Activated naive CD4-positive, alpha-beta T cell treated with anti-CD3 and anti-CD28 coated beads, Interleukin-2, amount 10 ng/mL, durations not matched to agents 7 days and 5 days (primary cell): ENCODE measurements around the gene EHD1.

ENCODE experiments used
- CTCF ChIA-PET: fragments of 350-600 bp; sonication (Branson Sonifier 250); formaldehyde crosslinking; loops from one replicate; lab custom pipeline; 2021; ENCODE audit warnings: antibody characterized with exemption; lab: Charles Lee
- DNase-seq: peaks from one replicate; pipeline ENCODE4 v3.0.0-alpha.2; 2020
- H3K27ac Mint-ChIP-seq: one replicate; pipeline ENCODE4 v1.8.0; 2021; ENCODE audit warnings: mild to moderate bottlenecking, moderate library complexity, mixed read lengths
- H3K27me3 Mint-ChIP-seq: one replicate; pipeline ENCODE4 v1.8.0; 2021; ENCODE audit warnings: mild to moderate bottlenecking, mixed read lengths
- H3K36me3 Mint-ChIP-seq: one replicate; pipeline ENCODE4 v1.8.0; 2021; ENCODE audit warnings: mixed read lengths
- H3K4me1 Mint-ChIP-seq: one replicate; pipeline ENCODE4 v1.8.0; 2021; ENCODE audit warnings: mixed read lengths
- H3K4me3 Mint-ChIP-seq: one replicate; pipeline ENCODE4 v1.8.0; 2021; ENCODE audit warnings: mild to moderate bottlenecking, moderate library complexity, mixed read lengths
- H3K9me3 Mint-ChIP-seq: one replicate; pipeline ENCODE4 v1.8.0; 2021; ENCODE audit warnings: mixed read lengths

Gene EHD1

DNA sequence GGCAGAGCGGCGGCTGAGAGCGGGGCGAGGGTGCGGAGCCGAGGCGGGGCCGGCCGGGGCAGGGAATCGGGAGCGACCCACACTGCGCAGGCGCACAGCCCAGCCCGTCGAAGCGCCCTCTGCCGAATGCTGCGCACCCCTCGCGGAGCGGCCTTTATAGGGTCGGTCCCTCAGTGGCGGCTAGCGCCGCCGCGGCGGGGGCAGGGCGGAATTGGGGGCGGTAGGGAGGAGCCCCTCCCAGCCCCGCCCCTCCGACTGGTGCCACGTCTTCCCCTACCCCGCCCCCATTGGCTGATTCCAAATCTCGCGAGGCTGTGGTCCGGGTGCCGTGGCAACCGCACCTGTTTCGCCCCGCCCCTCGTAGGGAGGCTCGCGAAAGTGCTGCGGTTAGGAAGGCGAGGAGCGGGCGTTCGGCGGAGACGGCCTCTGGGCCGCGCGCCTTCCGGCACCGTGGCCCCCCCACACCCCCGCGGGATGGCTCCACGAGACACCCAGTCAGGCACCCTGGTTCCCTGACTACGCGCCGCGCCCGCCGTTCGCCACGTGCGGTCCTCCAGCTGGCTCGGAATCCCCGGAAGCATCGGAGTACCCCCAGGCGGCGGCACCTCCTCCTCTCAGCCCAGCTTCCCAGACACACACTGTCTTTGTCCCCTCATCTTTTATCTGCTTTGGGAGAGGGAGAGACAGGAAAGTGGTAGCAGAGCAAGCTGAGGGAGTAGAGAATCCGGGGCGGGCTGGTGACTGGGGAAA, at the start of gene EHD1:
Gene EHD1, minus strand, starts transcription at position 128 of the 750 bp plus-strand sequence. CDS start 157 bp downstream, outside the sequence.
- DNase-seq, result peak; percentile 100
- Mint-ChIP-seq H3K36me3 (peaks cover 34% of the 10 kb centered on the region), H3K9me3 (no peaks in the 10 kb centered on the region), H3K27me3 (no peaks in the 10 kb centered on the region), H3K4me3 (peak within 1 kb of the TSS; percentile 99), H3K4me1 (peaks cover 61% of the 10 kb centered on the region), H3K27ac (peak within 1 kb of the TSS; percentile 98)
- CTCF ChIA-PET, result interaction anchor here (1.9 to 31.5 kb wide), 3 partner anchors 14 to 29 kb away, joined by 5 to 592 read pairs (median 145); partner anchors contain the start of gene CDC42BPG

DNA sequence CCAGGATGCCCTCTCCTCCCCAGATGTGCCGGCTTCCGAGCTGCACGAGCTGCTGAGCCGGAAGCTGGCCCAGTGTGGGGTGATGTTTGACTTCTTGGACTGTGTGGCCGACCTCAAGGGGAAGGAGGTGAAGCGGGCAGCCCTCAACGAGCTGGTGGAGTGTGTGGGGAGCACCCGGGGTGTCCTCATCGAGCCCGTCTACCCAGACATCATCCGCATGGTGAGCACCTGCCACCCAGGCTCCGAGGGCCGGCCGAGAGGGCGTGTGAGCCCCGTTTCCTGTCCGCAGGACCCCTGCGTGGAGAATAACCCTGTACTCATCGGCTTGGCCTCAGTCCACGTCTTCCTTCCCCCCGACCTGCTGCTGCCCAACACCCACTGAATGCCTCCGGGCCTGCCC, 48.3 kb upstream of the EHD1 start:
- Mint-ChIP-seq H3K36me3 (peaks cover 14% of the 10 kb centered on the region), H3K9me3 (no peaks in the 10 kb centered on the region), H3K27ac (no peak overlapping the region), H3K27me3 (peaks cover 9% of the 10 kb centered on the region), H3K4me1 (peaks cover 18% of the 10 kb centered on the region), H3K4me3 (no peak overlapping the region)
- CTCF ChIA-PET, result no interaction called here
- no peak for DNase-seq

DNA sequence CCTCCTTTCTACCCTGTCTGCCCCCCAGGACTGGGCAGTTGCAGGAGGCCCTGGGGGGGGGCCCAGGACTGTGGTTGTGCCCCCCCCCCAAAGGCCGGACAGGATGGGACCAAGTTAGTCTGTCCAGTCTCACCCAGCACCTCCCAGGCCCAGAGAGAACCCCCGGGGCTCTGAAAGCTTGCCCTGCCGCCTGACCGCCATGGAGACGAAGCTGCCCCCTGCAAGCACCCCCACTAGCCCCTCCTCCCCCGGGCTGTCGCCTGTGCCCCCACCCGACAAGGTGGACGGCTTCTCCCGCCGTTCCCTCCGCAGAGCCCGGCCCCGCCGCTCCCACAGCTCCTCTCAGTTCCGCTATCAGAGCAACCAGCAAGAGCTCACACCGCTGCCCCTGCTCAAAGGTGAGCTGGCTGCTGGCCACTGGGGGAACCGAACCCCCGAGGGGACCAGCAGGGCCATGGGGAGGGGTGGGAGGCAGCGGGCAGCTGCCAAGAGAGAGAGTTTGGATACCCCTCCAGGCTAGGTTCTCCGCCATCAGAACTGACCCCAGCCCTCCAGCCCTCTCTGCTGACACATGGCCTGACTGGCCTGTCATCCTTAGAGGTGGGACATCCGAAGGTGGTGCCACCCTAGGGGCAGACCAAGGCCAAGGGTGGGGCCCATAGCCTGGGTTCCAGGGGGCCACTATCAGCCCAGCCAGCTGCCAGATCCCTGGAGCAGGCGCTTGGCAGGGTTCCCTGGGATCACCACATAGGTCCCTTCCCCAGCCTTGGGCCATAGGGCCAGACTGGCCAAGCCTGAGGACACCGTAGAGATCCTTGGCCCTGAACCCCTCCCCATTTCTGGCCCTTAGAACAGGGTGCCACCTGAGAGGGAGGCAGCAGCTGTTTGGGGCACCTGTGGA, 47.4 kb upstream of the EHD1 start:
- Mint-ChIP-seq H3K9me3 (no peaks in the 10 kb centered on the region), H3K36me3 (peaks cover 12% of the 10 kb centered on the region), H3K27me3 (peaks cover 9% of the 10 kb centered on the region), H3K27ac (no peak overlapping the region), H3K4me3 (peak overlapping the region; percentile 86), H3K4me1 (peaks cover 20% of the 10 kb centered on the region)
- DNase-seq, result no peak
- CTCF ChIA-PET, result no interaction called here

DNA sequence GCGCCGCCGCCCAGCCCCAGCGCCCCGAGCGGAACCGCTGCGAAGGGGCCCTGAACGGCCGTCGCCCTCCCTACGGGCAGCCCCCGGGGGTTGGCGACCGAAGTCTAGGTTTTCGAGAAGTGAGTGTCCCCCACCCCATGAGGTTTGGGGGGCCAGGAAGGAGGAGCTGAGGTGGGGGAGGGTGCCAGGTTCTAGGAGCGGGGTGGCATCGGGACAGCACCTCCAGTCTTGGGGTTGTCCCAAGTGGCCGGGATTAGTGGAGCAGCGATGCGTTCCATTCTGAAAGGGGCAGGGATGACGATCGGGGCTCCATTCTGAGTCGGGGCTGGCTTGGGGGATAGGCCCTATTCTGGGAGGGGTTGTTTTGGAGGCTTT, 46.5 kb upstream of the EHD1 start:
- CTCF ChIA-PET, result no interaction called here
- DNase-seq, result no peak
- Mint-ChIP-seq H3K36me3 (peaks cover 6% of the 10 kb centered on the region), H3K9me3 (no peaks in the 10 kb centered on the region), H3K4me1 (peaks cover 20% of the 10 kb centered on the region), H3K27me3 (peaks cover 9% of the 10 kb centered on the region), H3K27ac (peak overlapping the region; percentile 78), H3K4me3 (peak overlapping the region; percentile 86)

DNA sequence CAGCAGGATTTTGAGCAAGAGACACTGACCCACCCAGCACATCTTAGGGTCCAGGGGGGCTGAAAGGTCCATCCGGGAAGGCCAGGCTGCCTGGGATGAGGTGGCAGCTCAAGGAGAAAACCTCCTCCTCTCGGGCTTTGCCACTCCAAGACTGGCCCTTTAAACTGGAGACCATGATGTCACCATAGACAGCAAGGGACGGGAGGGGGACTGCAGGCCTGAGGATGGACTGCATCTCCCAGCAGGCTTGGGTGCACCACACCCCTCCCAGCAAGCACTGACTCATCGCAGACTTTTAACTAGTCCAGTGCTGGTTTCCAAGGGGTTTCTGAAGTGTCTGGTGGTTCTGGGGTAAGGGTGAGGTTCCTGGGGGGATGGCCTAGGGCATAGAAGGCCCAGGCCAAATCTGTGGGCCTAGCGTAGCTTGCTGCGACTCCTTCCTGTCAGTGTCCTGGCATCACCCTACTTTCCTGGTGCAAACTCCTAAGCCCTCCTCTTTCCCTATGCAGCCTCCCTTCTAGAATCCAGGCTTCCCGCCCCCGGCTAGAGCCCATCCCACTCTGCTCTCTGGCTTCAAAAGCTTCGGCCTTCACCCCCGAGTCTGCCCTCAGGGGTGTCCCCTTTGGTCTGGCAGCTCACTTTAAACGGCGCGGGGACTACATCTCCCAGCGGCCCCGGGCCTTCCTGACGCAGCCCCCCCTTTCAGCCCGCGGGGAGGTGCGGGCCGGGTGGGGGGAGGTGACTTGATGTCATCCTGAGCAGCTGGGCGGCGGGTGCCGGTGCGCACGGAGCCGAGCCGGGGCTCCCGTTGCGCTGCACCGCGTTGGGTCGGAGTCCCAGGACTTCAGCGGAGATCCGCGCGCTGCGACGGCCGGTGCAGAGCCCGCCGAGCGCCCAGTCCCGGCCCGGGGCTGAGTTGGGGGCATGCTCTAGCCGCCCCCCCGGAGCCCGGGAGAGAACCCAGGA, 45.8 kb upstream of the EHD1 start, which contains the start of gene PPP2R5B:
Gene PPP2R5B, plus strand, starts transcription at position 746 of the 966 bp plus-strand sequence. CDS start 1,046 bp downstream, outside the sequence.
- Mint-ChIP-seq H3K9me3 (no peaks in the 10 kb centered on the region), H3K27ac (peak within 1 kb of the TSS; percentile 99), H3K27me3 (peaks cover 9% of the 10 kb centered on the region), H3K4me3 (peak within 1 kb of the TSS; percentile 86), H3K36me3 (peaks cover 6% of the 10 kb centered on the region), H3K4me1 (peaks cover 20% of the 10 kb centered on the region)
- CTCF ChIA-PET, result no interaction called here
- peak; percentile 95 for DNase-seq

DNA sequence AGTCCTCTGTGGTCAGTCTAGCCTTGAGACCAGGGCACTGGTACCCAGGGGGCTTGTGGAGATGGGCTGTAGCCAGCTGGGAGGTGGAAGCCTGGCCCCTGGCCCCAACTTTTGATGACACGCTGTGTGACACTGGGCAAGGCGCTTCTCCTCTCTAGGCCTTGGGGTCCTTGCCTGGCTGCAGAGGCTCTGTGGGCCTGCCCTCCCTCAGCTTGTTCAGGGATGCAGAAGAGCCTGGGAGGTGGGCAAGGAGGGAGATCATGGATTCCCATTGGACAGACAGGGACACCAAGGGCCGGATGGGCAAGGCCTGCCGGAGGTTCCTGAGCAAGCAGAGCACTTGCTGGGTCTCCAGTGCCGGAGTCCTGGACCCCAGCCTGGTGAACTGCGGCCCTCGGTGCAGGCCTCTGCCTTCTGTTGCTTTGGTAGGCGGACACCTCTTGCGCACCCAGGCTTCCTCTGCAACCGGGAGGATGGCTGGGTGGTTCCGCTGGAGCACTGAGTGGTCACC, 44.8 kb upstream of the EHD1 start:
- peaks cover 9% of the 10 kb centered on the region for H3K27me3 Mint-ChIP-seq
- DNase-seq, result no peak
- H3K9me3 Mint-ChIP-seq, result no peaks in the 10 kb centered on the region
- peak overlapping the region; percentile 99 for H3K27ac Mint-ChIP-seq
- CTCF ChIA-PET, result interaction anchor here (2.0 kb wide), 1 partner anchor 61 kb away, joined by 4 read pairs; no protein-coding TSS in a partner anchor
- H3K36me3 Mint-ChIP-seq, result peaks cover 6% of the 10 kb centered on the region
- H3K4me1 Mint-ChIP-seq, result peaks cover 24% of the 10 kb centered on the region
- no peak overlapping the region for H3K4me3 Mint-ChIP-seq

DNA sequence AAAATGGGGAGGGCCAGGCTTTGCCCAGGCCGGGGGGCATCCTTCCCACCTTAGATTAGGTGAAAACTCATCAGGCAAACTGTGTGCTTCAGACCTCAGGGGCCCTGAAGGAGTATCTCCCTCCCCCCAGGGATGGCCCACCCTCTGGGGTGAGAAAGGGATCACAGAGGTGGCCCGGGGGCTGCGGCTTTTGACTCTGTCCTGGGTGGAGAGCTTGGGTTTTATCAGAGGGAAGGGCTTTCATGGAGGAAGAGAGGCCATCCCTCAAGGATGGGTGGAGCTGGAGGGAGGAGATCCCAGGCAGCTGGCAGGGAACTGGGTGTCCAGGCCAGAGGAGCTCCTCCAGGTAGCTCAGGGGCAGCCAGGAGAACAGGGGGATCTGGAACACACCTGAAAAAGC, 43.0 kb upstream of the EHD1 start:
- H3K9me3 Mint-ChIP-seq, result no peaks in the 10 kb centered on the region
- H3K4me3 Mint-ChIP-seq, result no peak overlapping the region
- no peak for DNase-seq
- CTCF ChIA-PET, result interaction anchor here (2.0 kb wide), 1 partner anchor 59 kb away, joined by 4 read pairs; no protein-coding TSS in a partner anchor
- peaks cover 1% of the 10 kb centered on the region for H3K36me3 Mint-ChIP-seq
- peaks cover 36% of the 10 kb centered on the region for H3K4me1 Mint-ChIP-seq
- peaks cover 9% of the 10 kb centered on the region for H3K27me3 Mint-ChIP-seq
- H3K27ac Mint-ChIP-seq, result no peak overlapping the region

DNA sequence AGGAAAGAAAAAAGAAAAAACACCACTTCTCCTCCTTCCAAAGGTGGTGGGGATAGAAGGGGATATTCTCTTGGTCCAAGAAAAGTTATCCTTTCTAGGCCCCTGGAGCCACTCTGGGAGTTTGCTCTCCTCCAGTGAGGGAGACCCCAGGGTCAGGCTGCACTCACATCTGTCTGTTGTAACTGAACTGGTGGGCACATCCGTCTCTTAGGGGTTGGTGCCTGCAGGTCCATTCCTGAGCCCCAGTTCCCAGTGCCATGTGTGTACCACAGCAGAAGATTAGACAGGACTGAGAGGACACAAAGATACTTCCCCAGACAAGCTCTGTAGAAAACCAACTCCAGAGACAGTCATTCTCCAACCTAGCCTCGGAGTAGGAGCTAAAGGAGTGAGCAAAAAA, 41.7 kb upstream of the EHD1 start:
- H3K36me3 Mint-ChIP-seq, result peaks cover 1% of the 10 kb centered on the region
- no peak overlapping the region for H3K27ac Mint-ChIP-seq
- DNase-seq, result no peak
- H3K27me3 Mint-ChIP-seq, result peaks cover 5% of the 10 kb centered on the region
- H3K4me1 Mint-ChIP-seq, result peaks cover 44% of the 10 kb centered on the region
- no peak overlapping the region for H3K4me3 Mint-ChIP-seq
- no peaks in the 10 kb centered on the region for H3K9me3 Mint-ChIP-seq
- CTCF ChIA-PET, result interaction anchor here (0.7 kb wide), 1 partner anchor 72 kb away, joined by 3 read pairs; no protein-coding TSS in a partner anchor

DNA sequence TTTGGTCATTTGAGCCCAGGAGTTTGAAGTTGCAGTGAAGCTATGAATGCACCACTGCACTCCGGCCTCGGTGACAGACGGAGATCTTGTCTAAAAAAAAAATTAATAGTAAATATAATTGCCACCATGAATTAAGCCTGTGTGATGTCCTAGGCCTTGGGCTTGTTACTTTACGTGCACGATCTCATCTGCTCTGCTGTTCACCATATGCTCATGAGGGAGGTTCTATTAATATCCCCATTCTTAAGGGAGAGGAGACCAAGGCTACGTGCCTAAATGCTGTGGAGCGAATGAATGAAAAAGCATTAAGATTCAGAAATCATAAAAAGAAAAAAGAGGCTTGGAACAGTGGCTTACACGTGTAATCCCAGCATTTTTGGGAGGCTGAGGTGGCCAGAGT, 41.2 kb upstream of the EHD1 start:
- CTCF ChIA-PET, result interaction anchor here (0.7 kb wide), 1 partner anchor 72 kb away, joined by 3 read pairs; no protein-coding TSS in a partner anchor

DNA sequence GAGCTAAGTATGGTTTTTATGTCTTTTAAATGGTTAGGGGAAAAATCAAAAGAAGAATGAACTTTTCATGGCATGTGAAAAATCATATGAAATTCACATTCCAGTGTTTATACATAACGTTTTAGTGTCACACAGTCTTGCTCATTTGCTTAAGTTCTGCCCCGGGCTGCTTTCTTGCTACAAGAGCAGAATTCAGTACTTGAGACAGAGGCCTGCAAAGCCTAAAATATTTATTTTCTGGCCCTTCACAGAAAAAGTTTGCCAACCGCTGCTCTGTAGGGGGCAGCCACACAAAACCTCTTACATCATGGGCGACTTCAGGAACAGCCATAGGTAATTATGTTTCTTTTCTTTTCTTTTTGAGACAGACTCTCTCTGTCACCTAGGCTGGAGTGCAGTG, 39.6 kb upstream of the EHD1 start:
- Mint-ChIP-seq H3K4me1 (peaks cover 33% of the 10 kb centered on the region), H3K9me3 (no peaks in the 10 kb centered on the region), H3K36me3 (peaks cover 4% of the 10 kb centered on the region), H3K4me3 (peak overlapping the region; percentile 91), H3K27me3 (no peaks in the 10 kb centered on the region), H3K27ac (peak overlapping the region; percentile 99)
- DNase-seq, result no peak
- CTCF ChIA-PET, result no interaction called here

More for the DNA sequence above, 41.2 kb upstream of the EHD1 start:
- H3K4me1 Mint-ChIP-seq, result peaks cover 43% of the 10 kb centered on the region
- H3K27me3 Mint-ChIP-seq, result peaks cover 4% of the 10 kb centered on the region
- DNase-seq, result no peak
- H3K36me3 Mint-ChIP-seq, result no peaks in the 10 kb centered on the region
- no peak overlapping the region for H3K4me3 Mint-ChIP-seq
- no peaks in the 10 kb centered on the region for H3K9me3 Mint-ChIP-seq
- no peak overlapping the region for H3K27ac Mint-ChIP-seq

DNA sequence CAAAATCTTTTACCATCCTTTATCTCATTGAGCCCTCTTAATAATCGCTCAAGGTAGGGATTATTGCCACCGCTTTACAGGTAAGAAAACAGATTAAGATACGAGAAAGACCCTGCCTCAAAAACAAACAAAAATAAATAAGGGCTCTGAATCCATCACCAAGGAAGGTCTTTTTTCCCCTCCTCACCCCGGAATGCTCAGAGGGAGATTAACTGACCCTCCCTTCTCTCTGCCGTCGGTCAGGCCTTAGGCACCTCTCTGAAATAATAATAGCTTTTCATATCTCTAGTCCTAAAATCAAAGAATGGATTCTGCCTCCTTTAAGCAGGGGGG, 39.2 kb upstream of the EHD1 start:
- H3K4me3 Mint-ChIP-seq, result peak overlapping the region; percentile 91
- H3K9me3 Mint-ChIP-seq, result no peaks in the 10 kb centered on the region
- H3K4me1 Mint-ChIP-seq, result peaks cover 33% of the 10 kb centered on the region
- H3K27ac Mint-ChIP-seq, result peak overlapping the region; percentile 99
- no peaks in the 10 kb centered on the region for H3K27me3 Mint-ChIP-seq
- CTCF ChIA-PET, result no interaction called here
- peaks cover 4% of the 10 kb centered on the region for H3K36me3 Mint-ChIP-seq
- no peak for DNase-seq

DNA sequence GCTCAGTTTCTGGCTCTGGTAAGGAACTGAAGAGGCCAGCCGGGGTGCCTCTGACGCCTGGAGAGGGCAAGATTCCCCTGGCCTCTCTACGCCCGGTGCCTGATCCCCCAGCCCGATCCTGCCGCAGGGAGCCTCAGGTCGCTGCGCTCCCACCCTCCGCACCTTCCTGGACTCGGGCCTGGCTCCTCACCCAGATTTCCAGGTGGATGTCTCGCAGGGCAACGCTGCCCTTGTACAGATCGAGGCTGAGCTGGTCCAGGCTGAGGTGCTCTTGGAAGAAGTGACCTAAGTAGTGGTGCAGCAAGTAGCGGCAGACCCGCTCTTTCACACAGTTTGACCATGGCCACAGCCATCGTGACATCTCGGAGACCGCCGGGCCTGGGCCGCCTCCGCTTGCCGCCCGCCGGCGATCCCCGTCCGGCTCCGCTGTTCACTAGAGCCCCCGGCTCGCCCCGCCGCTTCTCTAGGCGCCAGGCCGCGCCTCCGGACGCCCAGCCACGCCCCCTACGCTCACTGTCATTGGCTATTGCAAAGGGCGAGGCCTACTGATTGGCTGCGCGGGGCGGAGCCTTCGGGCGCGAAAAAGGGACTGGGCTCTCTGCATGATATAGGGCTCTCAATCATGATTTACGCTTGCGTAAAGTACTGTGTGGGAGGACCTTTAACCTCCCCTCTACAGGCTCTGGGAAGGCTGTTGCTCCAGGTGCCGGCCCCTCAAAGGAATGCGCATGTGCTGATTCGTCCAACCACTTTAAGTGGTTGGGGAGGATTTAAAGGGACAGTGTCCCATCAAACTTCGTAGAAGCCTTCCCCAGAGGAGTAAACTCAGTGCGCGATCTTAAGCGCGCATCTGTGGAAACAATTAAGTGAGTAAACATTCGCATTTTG, 38.6 kb upstream of the EHD1 start, which contains the start of gene ATG2A:
Gene ATG2A, minus strand, starts transcription at position 435 of the 888 bp plus-strand sequence. Its CDS starts 74 bp downstream, at position 361.
- Mint-ChIP-seq H3K9me3 (no peaks in the 10 kb centered on the region), H3K4me3 (peak within 1 kb of the TSS; percentile 91), H3K27ac (peak within 1 kb of the TSS; percentile 99), H3K36me3 (peaks cover 7% of the 10 kb centered on the region), H3K27me3 (no peaks in the 10 kb centered on the region), H3K4me1 (peaks cover 33% of the 10 kb centered on the region)
- peak; percentile 99 for DNase-seq
- CTCF ChIA-PET, result interaction anchor here (1.0 to 1.3 kb wide), 2 partner anchors 11 to 78 kb away, joined by 3 read pairs; no protein-coding TSS in a partner anchor
